HCEC 1CT (cell line): ENCODE data around the gene INPP5E.
"Not testable (repeated sequence)": the region's sequence is repeated elsewhere in the genome, so short reads cannot be mapped to it uniquely, and the experiment has no call there.

Experiments
- DNase-seq: peaks from one replicate; pipeline ENCODE4 v3.0.0-alpha.2; 2017

INPP5E gene

GRCh38 chr9:136424750-136425362, 14.8 kb downstream of the INPP5E start:
- no peak for DNase-seq

GRCh38 chr9:136423432-136424146, 16.1 kb downstream of the INPP5E start:
- DNase-seq = no peak

GRCh38 chr9:136422876-136423275, 16.8 kb downstream of the INPP5E start:
- no peak for DNase-seq

- DNase-seq = no peak
Measured at GRCh38 chr9:136421791-136422190, 17.9 kb downstream of the INPP5E start.

GRCh38 chr9:136419092-136419420, 20.6 kb downstream of the INPP5E start:
- DNase-seq = no peak

GRCh38 chr9:136418182-136419091, 21.2 kb downstream of the INPP5E start:
- no peak for DNase-seq

- no peak for DNase-seq
Measured at GRCh38 chr9:136416914-136417313, 22.7 kb downstream of the INPP5E start.

GRCh38 chr9:136416427-136416826, 23.2 kb downstream of the INPP5E start:
- peak; percentile 39 for DNase-seq

- DNase-seq = no peak
Measured at GRCh38 chr9:136412962-136413361, 26.7 kb downstream of the INPP5E start.

- DNase-seq = no peak
Measured at GRCh38 chr9:136411378-136411777, 28.3 kb downstream of the INPP5E start.

- peak; percentile 84 for DNase-seq
Measured at GRCh38 chr9:136410500-136411287, 29.0 kb downstream of the INPP5E start, which contains the start of the genes ENTR1 and PMPCA. TSS of gene ENTR1 (minus strand) at chr9:136410614. CDS start at chr9:136410397, 217 bp downstream. TSS of gene PMPCA (plus strand) at chr9:136410658. CDS start at chr9:136410669, 11 bp downstream.

GRCh38 chr9:136409557-136410455, 29.8 kb downstream of the INPP5E start:
- DNase-seq = peak; percentile 38

- DNase-seq = no peak
Measured at GRCh38 chr9:136407911-136408310, 31.7 kb downstream of the INPP5E start.

- not testable (repeated sequence) for DNase-seq
Measured at GRCh38 chr9:136407061-136407460, 32.6 kb downstream of the INPP5E start.

GRCh38 chr9:136405904-136406303, 33.7 kb downstream of the INPP5E start:
- not testable (repeated sequence) for DNase-seq

GRCh38 chr9:136405481-136405880, 34.2 kb downstream of the INPP5E start:
- DNase-seq = no peak

GRCh38 chr9:136404801-136405136, 34.9 kb downstream of the INPP5E start:
- DNase-seq = no peak

- DNase-seq = no peak
Measured at GRCh38 chr9:136403915-136404800, 35.5 kb downstream of the INPP5E start.

- DNase-seq = no peak
Measured at GRCh38 chr9:136403538-136403914, 36.1 kb downstream of the INPP5E start.

- no peak for DNase-seq
Measured at GRCh38 chr9:136402067-136402466, 37.6 kb downstream of the INPP5E start.
